Neutrophil (primary cell): ENCODE results near the gene RIMBP2.

Source experiments
- H3K27ac ChIP-seq: fragments of 200-600 bp; sonication (generic); 2 replicates; pipeline ENCODE4 v1.5.1; 2016; ENCODE audit warnings: mild to moderate bottlenecking, moderate library complexity
- H3K27me3 ChIP-seq: fragments of 200-600 bp; sonication (generic); 2 replicates; pipeline ENCODE4 v1.6.0; 2016; ENCODE audit warnings: mild to moderate bottlenecking
- H3K36me3 ChIP-seq: fragments of 200-600 bp; sonication (generic); 2 replicates; pipeline ENCODE4 v1.5.1; 2017
- H3K4me1 ChIP-seq, 2 experiments: fragments of 200-600 bp in 1 of 2; sonication (generic) in 1 of 2; 1 replicate in 1 of 2; 2 replicates in 1 of 2; pipeline versions ENCODE4 v1.5.1 to v1.6.1; 2013 to 2016; ENCODE audit warnings: low read depth in 1 of 2, low read length in 1 of 2, mild to moderate bottlenecking in 1 of 2, moderate library complexity in 1 of 2; ENCODE audit not compliant: control insufficient read depth in 1 of 2, insufficient read depth in 1 of 2
- H3K4me3 ChIP-seq, 2 experiments: fragments of 200-600 bp in 1 of 2; sonication (generic) in 1 of 2; 1 replicate in 1 of 2; 2 replicates in 1 of 2; pipeline ENCODE4 v1.5.1; 2013 to 2016; ENCODE audit warnings: low read depth in 1 of 2, low read length in 1 of 2, mild to moderate bottlenecking in 1 of 2, moderate library complexity in 1 of 2
- H3K9me3 ChIP-seq: fragments of 200-600 bp; sonication (generic); 2 replicates; pipeline ENCODE4 v1.5.1; 2016
- CTCF ChIP-seq: fragments of 200-600 bp; sonication (generic); IDR thresholded peaks from 2 replicates; pipeline ENCODE4 v1.5.1; 2016; ENCODE audit warnings: antibody characterized with exemption

Gene RIMBP2

GRCh38 chr12:130463818-130464670 is 252.1 kb downstream of the RIMBP2 start:
- Histone ChIP-seq H3K36me3 (no peaks in the 10 kb centered on the region), H3K4me3 (no peak overlapping the region), H3K9me3 (no peaks in the 10 kb centered on the region), H3K4me1 (no peaks in the 10 kb centered on the region), H3K27ac (no peak overlapping the region), H3K27me3 (no peaks in the 10 kb centered on the region)
- TF ChIP-seq CTCF, result no peak

GRCh38 chr12:130463275-130463658 is 252.8 kb downstream of the RIMBP2 start:
- no peak for TF ChIP-seq CTCF
- no peaks in the 10 kb centered on the region for H3K9me3 ChIP-seq
- no peaks in the 10 kb centered on the region for H3K27me3 ChIP-seq
- no peaks in the 10 kb centered on the region for H3K4me1 ChIP-seq
- H3K27ac ChIP-seq, result no peak overlapping the region
- no peaks in the 10 kb centered on the region for H3K36me3 ChIP-seq
- no peak overlapping the region for H3K4me3 ChIP-seq

GRCh38 chr12:130462558-130463274 is 253.4 kb downstream of the RIMBP2 start:
- Histone ChIP-seq H3K4me1 (no peaks in the 10 kb centered on the region), H3K36me3 (no peaks in the 10 kb centered on the region), H3K4me3 (no peak overlapping the region), H3K9me3 (no peaks in the 10 kb centered on the region), H3K27ac (no peak overlapping the region), H3K27me3 (no peaks in the 10 kb centered on the region)
- no peak for TF ChIP-seq CTCF

- Histone ChIP-seq H3K36me3 (no peaks in the 10 kb centered on the region), H3K27ac (no peak overlapping the region), H3K9me3 (no peaks in the 10 kb centered on the region), H3K27me3 (no peaks in the 10 kb centered on the region), H3K4me3 (no peak overlapping the region), H3K4me1 (no peaks in the 10 kb centered on the region)
- TF ChIP-seq CTCF, result no peak
Observed at GRCh38 chr12:130461839-130462557, 254.1 kb downstream of the RIMBP2 start.

- no peaks in the 10 kb centered on the region for H3K9me3 ChIP-seq
- no peaks in the 10 kb centered on the region for H3K27me3 ChIP-seq
- no peak overlapping the region for H3K27ac ChIP-seq
- TF ChIP-seq CTCF, result no peak
- H3K36me3 ChIP-seq, result no peaks in the 10 kb centered on the region
- no peak overlapping the region for H3K4me3 ChIP-seq
- H3K4me1 ChIP-seq, result no peaks in the 10 kb centered on the region
Observed at GRCh38 chr12:130461447-130461815, 254.7 kb downstream of the RIMBP2 start.
